GM12891 (cell line): ENCODE results near the gene CFAP97D1.

ENCODE experiments used
- POLR2AphosphoS5 ChIP-seq: IDR thresholded peaks from 2 replicates; pipeline ENCODE4 v1.6.1; 2011; ENCODE audit warnings: low read depth, low read length, control low read depth
- SPI1 ChIP-seq: IDR thresholded peaks from 2 replicates; pipeline ENCODE4 v1.6.1; 2011; ENCODE audit warnings: low read depth, low read length, control low read depth

GRCh38 chr17:43788540-43788939, 8.3 kb downstream of the CFAP97D1 start:
- TF ChIP-seq SPI1 (no peak), POLR2AphosphoS5 (no peak)
